ENCODE results near the gene GIT1. TPM values are rescaled to one million over a fixed set of nuclear protein-coding genes. Genes with fewer than 3 reads are reported as not detected.
A peak's percentile ranks its signal among the peaks of the same experiment; 100 is the strongest.

Gene GIT1
- total and polyA plus RNA-seq, 4 experiments from 2014 or later: 4.2 to 82.8 (median 51.9) TPM

DNA sequence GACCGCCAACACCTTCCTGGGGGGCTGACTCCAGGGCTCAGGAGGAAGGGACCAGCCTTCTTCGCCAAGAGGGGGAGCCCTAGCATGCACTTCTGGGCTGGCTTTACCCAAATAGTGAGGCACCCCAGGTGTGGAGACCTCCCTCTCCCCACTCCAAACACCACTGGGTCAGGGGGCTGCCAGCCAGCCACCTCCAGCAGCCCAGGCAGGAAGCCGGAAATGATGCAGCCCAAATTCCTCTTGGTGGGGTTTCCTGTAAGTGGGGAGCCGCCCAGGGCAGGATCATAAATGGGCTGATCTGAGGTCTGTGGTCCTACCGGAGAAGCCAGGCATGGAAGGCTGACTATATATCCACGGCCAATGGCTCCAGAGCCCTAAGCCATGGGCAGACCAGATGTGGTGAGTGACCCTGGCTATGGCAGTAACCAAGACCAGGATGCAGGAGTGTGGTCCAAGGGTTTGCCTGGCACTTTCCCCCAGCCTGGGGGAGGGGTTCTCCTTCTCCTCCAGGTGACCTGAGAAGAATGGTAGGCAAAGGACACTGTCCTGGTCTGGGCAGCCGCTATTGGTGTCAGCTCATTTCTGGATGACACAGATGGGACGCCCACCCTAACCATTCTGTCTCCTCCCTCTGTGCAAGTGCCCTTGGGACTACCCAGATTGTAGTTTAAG lies 4.2 kb downstream of the GIT1 start:
- peak overlapping the region; percentile 10 to 65 (median 44) for H3K4me3 Mint-ChIP-seq
- Histone ChIP-seq H3K27ac (ENCODE audit: low read depth, low read length) (peak overlapping the region; percentile 17), H3K27me3 (ENCODE audit: insufficient read depth, low read length) (no peaks in the 10 kb centered on the region), H3K4me1 (ENCODE audit: insufficient read depth, low read length) (peaks cover 59% of the 10 kb centered on the region), H3K4me3 (ENCODE audit: low read length in 2 of 2) (no peak overlapping the region), H3K9me3 (ENCODE audit: control insufficient read depth in 1 of 2, low read length in 2 of 2) (no peaks in the 10 kb centered on the region), H3K36me3 (ENCODE audit: insufficient read depth, low read length) (peaks cover 6% of the 10 kb centered on the region)
- POLR2A ChIA-PET (ENCODE audit: partially characterized antibody): interaction anchor here (10.7 to 12.9 kb wide), 2 partner anchors 17 to 31 kb away, joined by 115 to 127 read pairs; partner anchors contain the start of genes ABHD15 and TP53I13
- H3K36me3 Mint-ChIP-seq: peaks cover 4 to 19% of the 10 kb centered on the region in 2 donors
- CTCF ChIA-PET (ENCODE audit: partially characterized antibody): interaction anchor here (0.7 to 28.5 kb wide), 4 partner anchors 12 to 346 kb away, joined by 3 to 523 read pairs (median 6); partner anchors contain the start of gene CORO6
- H3K27ac Mint-ChIP-seq: peak overlapping the region in 6 of 7 donors; percentile 40 to 77 (median 62)
- no peaks in the 10 kb centered on the region for H3K9me3 Mint-ChIP-seq
- H3K27me3 Mint-ChIP-seq: no peaks in the 10 kb centered on the region
- DNase-seq: peak in 1 of 5 donors; percentile 21
- intact Hi-C loops (cut with micrococcal nuclease): loop anchor here (5.0 kb wide), 1 partner anchor 177 kb away; no protein-coding TSS in a partner anchor
- H3K4me1 Mint-ChIP-seq: peaks cover 32 to 67% (median 45%) of the 10 kb centered on the region in 4 donors

DNA sequence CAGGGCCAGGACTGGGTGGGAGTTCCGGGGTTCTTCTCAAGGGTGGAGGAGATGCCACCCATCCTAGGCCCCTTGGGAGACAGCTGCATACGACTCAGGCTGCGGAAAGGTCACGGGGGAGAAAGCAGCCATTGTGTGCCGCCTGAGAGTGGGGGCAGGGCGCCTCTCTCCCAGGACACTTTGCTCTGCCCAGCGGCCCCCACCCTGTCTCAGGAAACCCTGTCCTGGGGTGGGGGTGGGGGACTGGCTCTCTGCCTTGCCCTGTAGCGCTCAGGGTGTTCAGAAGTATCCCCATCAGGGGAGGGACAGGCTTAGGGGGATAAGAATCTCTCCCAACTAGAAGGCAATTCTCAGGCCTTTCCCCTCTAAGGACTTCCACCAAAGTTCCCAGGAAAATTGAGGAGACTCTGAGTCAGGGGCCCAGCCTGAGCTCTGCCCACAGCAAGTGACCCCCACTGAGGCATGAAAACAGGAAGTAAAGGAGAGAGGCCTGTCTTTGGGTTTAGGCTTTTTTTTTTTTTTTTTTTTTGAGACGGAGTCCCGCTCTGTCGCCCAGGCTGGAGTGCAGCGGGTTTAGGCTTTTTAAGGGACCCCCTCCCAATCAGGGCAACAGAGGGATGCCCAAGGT lies 4.9 kb downstream of the GIT1 start:
- Histone ChIP-seq H3K9me3 (ENCODE audit: control insufficient read depth in 1 of 2, low read length in 2 of 2) (no peaks in the 10 kb centered on the region), H3K27me3 (ENCODE audit: insufficient read depth, low read length) (no peaks in the 10 kb centered on the region), H3K4me3 (ENCODE audit: low read length in 2 of 2) (no peak overlapping the region), H3K4me1 (ENCODE audit: insufficient read depth, low read length) (peaks cover 53% of the 10 kb centered on the region), H3K27ac (ENCODE audit: low read depth, low read length) (peak overlapping the region; percentile 17), H3K36me3 (ENCODE audit: insufficient read depth, low read length) (peaks cover 6% of the 10 kb centered on the region)
- no peaks in the 10 kb centered on the region for H3K27me3 Mint-ChIP-seq
- no peaks in the 10 kb centered on the region for H3K9me3 Mint-ChIP-seq
- POLR2A ChIA-PET (ENCODE audit: partially characterized antibody): interaction anchor here (10.7 to 12.9 kb wide), 2 partner anchors 16 to 32 kb away, joined by 115 to 127 read pairs; partner anchors contain the start of genes ABHD15 and TP53I13
- H3K36me3 Mint-ChIP-seq: peaks cover 9 to 21% of the 10 kb centered on the region in 2 donors
- no peak for DNase-seq
- CTCF ChIA-PET (ENCODE audit: partially characterized antibody): interaction anchor here (0.7 to 28.5 kb wide), 4 partner anchors 8 to 32 kb away, joined by 3 to 523 read pairs (median 54); partner anchors contain the start of genes ANKRD13B and CORO6
- H3K4me3 Mint-ChIP-seq: peak overlapping the region in 5 of 8 donors; percentile 35 to 65 (median 54)
- H3K4me1 Mint-ChIP-seq: peaks cover 28 to 66% (median 44%) of the 10 kb centered on the region in 4 donors
- H3K27ac Mint-ChIP-seq: peak overlapping the region; percentile 40 to 85 (median 64)
- intact Hi-C loops (cut with micrococcal nuclease): loop anchor here (5.0 kb wide), 1 partner anchor 178 kb away; no protein-coding TSS in a partner anchor

DNA sequence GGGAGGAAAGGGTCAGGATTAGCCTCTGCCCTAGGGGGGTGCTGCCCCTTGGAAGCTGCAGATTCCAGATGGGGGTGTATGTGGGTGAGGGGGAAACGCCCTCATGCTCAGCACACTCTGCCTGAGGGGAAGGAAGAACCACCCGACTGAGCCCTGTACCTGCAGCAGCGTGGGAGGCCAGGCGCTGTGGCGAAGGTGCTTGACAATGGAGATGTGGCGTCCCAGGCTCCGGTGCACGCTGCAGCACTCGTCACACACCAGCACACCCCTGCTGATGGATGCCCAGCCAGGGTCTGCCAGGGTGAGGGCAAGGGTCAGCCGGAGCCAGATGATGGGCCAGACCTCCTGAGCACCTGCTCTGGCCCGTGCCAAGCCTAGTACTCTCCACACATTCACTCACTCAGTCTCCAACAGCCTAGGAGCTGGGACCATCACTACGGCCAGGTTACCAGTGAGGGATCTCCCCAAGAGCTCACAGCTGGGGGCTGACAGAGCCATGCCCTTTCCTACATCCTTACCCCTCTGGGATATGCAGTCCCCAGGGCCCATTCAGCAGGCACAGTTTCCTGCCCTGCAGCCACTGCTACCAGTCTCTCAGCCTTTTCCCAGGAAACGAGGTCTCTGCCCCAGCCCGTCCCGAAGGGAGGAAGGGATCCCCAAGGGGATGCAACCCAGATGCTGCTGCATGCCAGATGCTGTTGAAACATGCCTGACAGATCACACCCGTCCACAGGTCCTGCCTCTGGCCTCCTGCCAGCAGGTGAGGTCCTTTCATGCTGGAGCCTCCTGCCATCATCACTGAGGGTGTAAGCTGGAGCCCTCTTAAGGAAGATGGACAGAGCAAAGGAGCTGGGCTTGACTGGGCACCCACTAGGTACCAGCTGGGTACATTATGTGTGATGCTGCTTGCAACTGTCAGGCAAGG lies 5.9 kb downstream of the GIT1 start:
- H3K9me3 ChIP-seq (ENCODE audit: control insufficient read depth in 1 of 2, low read length in 2 of 2): no peaks in the 10 kb centered on the region
- DNase-seq: no peak
- H3K4me1 ChIP-seq (ENCODE audit: insufficient read depth, low read length): peaks cover 52% of the 10 kb centered on the region
- H3K36me3 Mint-ChIP-seq: peaks cover 12 to 26% of the 10 kb centered on the region in 2 donors
- peaks cover 28 to 65% (median 44%) of the 10 kb centered on the region in 4 donors for H3K4me1 Mint-ChIP-seq
- no peak overlapping the region for H3K4me3 ChIP-seq (ENCODE audit: low read length in 2 of 2)
- intact Hi-C loops (cut with micrococcal nuclease): no loop called here
- peaks cover 10% of the 10 kb centered on the region for H3K36me3 ChIP-seq (ENCODE audit: insufficient read depth, low read length)
- ChIA-PET CTCF (ENCODE audit: partially characterized antibody) (interaction anchor here (1.0 to 28.5 kb wide), 3 partner anchors 9 to 33 kb away, joined by 3 to 523 read pairs (median 105); partner anchors contain the start of genes ANKRD13B and CORO6), POLR2A (ENCODE audit: partially characterized antibody) (interaction anchor here (3.5 to 12.9 kb wide), 3 partner anchors 8 to 33 kb away, joined by 21 to 127 read pairs (median 115); partner anchors contain the start of genes ABHD15, ANKRD13B and TP53I13)
- no peaks in the 10 kb centered on the region for H3K27me3 Mint-ChIP-seq
- H3K27ac Mint-ChIP-seq: peak overlapping the region in 3 of 7 donors; percentile 41 to 85 (median 78)
- peak overlapping the region in 3 of 8 donors; percentile 35 to 59 (median 36) for H3K4me3 Mint-ChIP-seq
- H3K27me3 ChIP-seq (ENCODE audit: insufficient read depth, low read length): no peaks in the 10 kb centered on the region
- H3K9me3 Mint-ChIP-seq: no peaks in the 10 kb centered on the region
- no peak overlapping the region for H3K27ac ChIP-seq (ENCODE audit: low read depth, low read length)

DNA sequence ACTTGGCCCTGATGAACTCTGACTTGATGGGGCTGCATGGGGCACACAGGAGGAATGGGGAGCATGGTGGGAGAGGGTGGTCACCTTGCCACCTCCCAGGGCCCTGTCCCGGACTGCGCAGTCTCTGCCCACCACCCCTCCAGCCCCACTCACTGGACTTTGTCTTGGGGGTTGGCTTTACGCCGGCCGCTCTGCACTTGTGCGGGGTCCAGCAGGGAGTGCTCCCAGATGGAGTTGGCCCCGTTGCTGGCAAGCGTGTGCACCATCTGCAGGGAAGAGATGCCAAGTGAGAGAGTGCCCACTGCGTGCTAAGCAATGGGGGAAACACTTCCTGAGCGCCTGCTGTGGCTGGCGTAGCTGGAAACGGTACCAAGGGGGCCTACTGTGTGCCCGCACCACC lies 6.7 kb downstream of the GIT1 start:
- H3K4me1 ChIP-seq (ENCODE audit: insufficient read depth, low read length): peaks cover 44% of the 10 kb centered on the region
- intact Hi-C loops (cut with micrococcal nuclease): no loop called here
- POLR2A ChIA-PET (ENCODE audit: partially characterized antibody): interaction anchor here (3.5 to 12.9 kb wide), 3 partner anchors 9 to 33 kb away, joined by 21 to 127 read pairs (median 115); partner anchors contain the start of genes ABHD15, ANKRD13B and TP53I13
- Mint-ChIP-seq H3K9me3 (no peaks in the 10 kb centered on the region), H3K4me1 (peaks cover 23 to 57% (median 38%) of the 10 kb centered on the region in 4 donors), H3K4me3 (no peak overlapping the region), H3K27ac (peak overlapping the region in 1 of 7 donors; percentile 18), H3K36me3 (peaks cover 12 to 28% of the 10 kb centered on the region in 2 donors), H3K27me3 (no peaks in the 10 kb centered on the region)
- DNase-seq: no peak
- CTCF ChIA-PET (ENCODE audit: partially characterized antibody): interaction anchor here (8.2 to 28.5 kb wide), 2 partner anchors 10 to 34 kb away, joined by 105 to 523 read pairs; partner anchors contain the start of genes ANKRD13B and CORO6
- no peak overlapping the region for H3K27ac ChIP-seq (ENCODE audit: low read depth, low read length)
- H3K36me3 ChIP-seq (ENCODE audit: insufficient read depth, low read length): peaks cover 18% of the 10 kb centered on the region
- no peaks in the 10 kb centered on the region for H3K27me3 ChIP-seq (ENCODE audit: insufficient read depth, low read length)
- no peaks in the 10 kb centered on the region for H3K9me3 ChIP-seq (ENCODE audit: control insufficient read depth in 1 of 2, low read length in 2 of 2)
- no peak overlapping the region for H3K4me3 ChIP-seq (ENCODE audit: low read length in 2 of 2)

DNA sequence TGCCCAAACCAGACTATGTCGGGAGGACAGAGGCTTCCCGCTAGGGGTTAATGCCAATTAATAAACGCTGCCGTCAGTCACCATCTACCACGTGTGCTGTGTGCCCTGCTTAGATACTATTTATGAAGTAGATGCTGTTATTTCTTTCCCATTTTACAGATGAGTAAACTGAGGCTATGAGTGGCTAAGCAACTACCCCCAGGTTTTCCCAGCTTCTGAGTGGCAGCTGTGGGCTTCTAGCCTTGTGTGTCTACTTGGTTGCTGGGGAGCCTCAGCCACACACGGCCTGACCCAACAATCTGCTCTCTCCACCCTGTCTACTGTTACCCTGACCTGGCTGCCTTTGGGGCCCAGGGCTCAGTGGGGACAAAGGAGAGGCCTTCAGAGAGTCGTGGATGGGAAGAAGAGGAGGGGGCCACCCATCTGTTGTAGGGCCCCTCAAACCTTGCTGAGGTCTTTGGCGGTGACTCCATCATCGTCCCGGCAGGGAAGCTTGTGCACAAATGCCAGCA lies 7.1 kb downstream of the GIT1 start:
- peaks cover 20% of the 10 kb centered on the region for H3K36me3 ChIP-seq (ENCODE audit: insufficient read depth, low read length)
- H3K27me3 ChIP-seq (ENCODE audit: insufficient read depth, low read length): no peaks in the 10 kb centered on the region
- no peaks in the 10 kb centered on the region for H3K9me3 ChIP-seq (ENCODE audit: control insufficient read depth in 1 of 2, low read length in 2 of 2)
- CTCF ChIA-PET (ENCODE audit: partially characterized antibody): interaction anchor here (1.5 to 28.5 kb wide), 5 partner anchors 10 to 437 kb away, joined by 4 to 523 read pairs (median 34); partner anchors contain the start of genes ANKRD13B, CORO6 and TP53I13
- peaks cover 18 to 52% (median 33%) of the 10 kb centered on the region in 4 donors for H3K4me1 Mint-ChIP-seq
- peaks cover 40% of the 10 kb centered on the region for H3K4me1 ChIP-seq (ENCODE audit: insufficient read depth, low read length)
- no peaks in the 10 kb centered on the region for H3K9me3 Mint-ChIP-seq
- no peak for DNase-seq
- peak overlapping the region in 3 of 7 donors; percentile 13 to 43 (median 23) for H3K27ac Mint-ChIP-seq
- H3K27me3 Mint-ChIP-seq: no peaks in the 10 kb centered on the region
- H3K4me3 ChIP-seq (ENCODE audit: low read length in 2 of 2): no peak overlapping the region
- no peak overlapping the region for H3K4me3 Mint-ChIP-seq
- H3K36me3 Mint-ChIP-seq: peaks cover 12 to 30% of the 10 kb centered on the region in 2 donors
- POLR2A ChIA-PET (ENCODE audit: partially characterized antibody): interaction anchor here (3.5 to 12.9 kb wide), 3 partner anchors 9 to 34 kb away, joined by 21 to 127 read pairs (median 115); partner anchors contain the start of genes ABHD15, ANKRD13B and TP53I13
- intact Hi-C loops (cut with micrococcal nuclease): no loop called here
- H3K27ac ChIP-seq (ENCODE audit: low read depth, low read length): no peak overlapping the region

All from CD4-positive, alpha-beta memory T cell (primary cell).